COLO668 (cell line): ENCODE data around the gene KDR.

Experiments
- DNase-seq: peaks from one replicate; lab custom pipeline; 2025; ENCODE audit not compliant: unreplicated experiment; lab: John Stamatoyannopoulos, UW

KDR gene

DNA sequence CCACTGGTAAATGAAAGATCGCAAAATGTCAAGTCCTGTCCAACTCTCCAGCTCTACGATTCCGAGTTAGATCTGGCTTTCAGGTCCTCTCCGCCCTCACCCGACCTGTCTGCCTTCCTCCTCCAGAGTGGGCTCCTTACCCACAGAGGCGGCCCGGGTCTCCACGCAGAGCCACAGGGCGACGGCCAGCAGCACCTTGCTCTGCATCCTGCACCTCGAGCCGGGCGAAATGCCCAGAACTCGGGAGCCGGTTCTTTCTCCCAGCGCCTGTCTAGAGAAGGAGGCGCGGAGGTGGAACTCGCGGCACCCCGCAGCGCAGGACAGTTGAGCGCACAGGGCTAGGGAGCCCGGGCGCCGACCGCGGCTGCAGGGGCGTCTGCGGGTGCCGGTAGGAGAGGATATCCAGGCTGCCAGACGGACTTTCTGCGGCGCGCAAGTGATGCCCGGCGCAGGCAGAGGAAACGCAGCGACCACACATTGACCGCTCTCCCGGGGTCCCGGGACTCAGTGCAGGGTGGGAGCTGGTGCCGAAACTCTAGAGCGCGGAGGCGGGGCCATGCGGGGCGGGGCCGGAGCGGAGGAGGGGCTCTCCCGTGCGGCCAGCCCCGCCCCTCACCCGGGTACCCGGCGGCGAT lies at the start of gene KDR:
KDR (minus strand) TSS at position 509 of the 635 bp plus-strand sequence; CDS start at position 207, 302 bp downstream.
- DNase-seq: peak; percentile 52

DNA sequence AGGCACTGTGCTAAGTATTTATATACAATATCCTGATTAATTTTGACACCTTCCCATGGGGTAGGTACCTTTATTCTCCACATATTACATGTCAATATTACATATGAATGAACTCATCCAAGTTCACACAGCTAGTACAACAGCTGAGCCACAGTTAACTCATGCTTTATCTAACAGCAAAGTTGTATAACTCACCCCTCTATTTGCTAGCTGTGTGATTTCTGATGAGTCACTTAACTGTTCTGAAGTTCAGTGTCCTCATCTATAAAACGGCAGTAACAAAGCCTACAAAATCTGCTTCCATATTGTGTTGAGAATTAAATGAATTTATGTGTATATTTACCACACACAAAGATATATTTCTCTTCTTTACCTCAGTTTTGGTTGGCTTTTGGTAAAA lies 48.2 kb upstream of the KDR start:
- DNase-seq: no peak

DNA sequence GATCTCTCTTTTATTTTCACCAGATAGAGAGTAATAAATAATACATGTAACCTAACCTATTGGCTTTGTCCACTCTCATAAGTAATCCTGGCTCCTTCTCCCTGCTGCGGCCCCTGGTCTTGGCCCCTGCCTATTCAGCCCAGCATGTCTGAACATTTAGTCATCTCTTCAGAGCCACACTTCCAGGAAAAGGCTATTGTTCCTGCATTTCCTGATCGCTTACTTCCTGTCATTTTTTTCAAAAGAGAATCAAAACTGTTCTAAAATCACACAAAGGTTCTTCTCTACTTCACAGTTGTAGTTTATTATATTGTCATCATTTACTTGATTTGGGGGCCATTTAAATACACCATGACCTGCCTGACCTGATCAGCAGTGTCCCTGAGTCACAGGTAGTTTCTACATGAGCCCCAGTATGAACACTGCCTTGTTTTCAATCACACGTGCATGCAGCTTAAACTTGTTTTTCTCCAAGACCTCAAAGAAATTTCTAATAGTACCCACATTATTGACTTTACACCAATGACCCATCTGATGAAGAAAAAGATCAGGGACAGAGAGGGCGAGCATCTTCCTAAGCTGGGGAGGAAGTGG lies 47.4 kb upstream of the KDR start:
- DNase-seq: no peak

DNA sequence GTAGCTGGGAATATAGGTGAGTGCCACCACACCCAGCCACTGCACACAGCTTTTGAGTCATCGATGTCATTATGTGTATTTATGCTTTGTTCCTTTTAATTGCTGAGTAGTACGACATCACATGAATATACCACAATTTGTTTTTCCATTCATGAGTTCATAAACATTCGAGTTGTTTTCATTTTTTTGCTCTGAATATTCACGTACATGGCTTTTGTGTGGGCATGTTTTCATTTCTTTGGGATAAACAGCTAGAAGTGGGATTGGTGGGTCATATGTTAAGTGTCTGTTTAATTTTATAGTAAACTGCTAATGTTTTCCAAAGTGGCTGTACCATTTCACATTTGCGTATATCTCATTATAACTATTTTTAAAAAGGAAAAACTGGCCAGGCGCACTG lies 45.1 kb upstream of the KDR start:
- no peak for DNase-seq

DNA sequence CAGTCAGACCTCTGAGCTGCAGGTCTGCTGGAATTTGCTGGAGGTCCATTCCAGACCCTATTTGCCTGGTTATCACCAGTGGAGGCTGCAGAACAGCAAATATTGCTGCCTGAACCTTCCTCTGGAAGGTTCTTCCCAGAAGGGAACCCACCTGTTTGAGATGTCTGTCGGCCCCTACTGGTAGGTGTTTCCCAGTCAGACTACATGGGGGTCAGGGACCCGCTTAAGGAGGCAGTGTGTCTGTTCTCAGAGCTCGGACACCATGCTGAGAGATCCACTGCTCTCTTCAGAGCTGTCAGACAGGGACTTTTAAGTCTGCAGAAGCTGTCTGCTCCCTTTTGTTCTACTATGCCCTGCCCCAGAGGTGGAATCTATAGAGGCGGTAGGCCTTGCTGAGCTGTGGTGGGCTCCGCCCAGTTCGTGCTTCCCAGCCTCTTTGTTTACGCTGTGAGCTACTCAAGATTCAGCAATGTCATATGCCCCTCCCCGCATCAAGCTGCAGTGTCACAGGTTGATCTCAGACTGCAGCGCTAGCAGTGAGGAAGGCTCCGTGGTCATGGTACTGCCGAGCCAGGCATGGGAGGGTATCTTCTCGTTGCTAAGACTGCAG lies 44.1 kb upstream of the KDR start:
- no peak for DNase-seq

DNA sequence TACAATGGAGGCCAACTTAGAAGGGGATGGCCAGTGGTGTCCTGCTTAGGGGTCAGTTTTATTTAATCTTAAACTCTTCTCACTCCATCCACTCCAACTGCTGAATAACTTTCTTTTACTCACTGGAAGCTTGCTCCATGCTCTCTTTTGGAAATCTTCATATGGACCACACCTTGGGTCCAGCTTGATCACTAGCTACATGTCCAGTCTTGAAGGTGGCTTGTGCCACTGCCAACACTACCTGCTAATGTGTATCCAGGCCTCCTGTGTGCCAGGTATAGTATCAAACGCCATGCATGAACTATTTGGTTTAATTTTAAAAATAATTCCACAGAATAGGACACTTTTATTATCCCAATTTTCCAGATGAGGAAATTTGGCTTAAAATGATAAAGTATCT lies 37.0 kb upstream of the KDR start:
- DNase-seq: no peak

DNA sequence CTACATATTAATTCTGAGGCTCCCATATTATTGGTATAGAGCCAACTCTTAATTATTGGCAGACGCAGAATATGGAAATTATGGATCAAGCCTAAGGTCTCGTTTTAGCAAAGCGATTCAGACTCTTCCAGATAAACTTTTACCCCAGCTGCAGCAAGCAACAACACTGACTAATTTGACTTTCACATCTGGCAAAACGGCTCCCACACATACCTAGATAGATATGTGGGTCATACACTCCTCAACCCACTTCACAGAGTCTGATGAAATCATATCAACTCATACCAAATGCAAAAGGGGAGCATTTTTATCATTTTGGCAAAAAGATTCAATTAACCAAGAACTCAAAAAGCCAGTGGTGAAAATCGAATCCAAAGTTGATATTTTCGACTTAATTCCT lies 36.3 kb upstream of the KDR start:
- DNase-seq: no peak

DNA sequence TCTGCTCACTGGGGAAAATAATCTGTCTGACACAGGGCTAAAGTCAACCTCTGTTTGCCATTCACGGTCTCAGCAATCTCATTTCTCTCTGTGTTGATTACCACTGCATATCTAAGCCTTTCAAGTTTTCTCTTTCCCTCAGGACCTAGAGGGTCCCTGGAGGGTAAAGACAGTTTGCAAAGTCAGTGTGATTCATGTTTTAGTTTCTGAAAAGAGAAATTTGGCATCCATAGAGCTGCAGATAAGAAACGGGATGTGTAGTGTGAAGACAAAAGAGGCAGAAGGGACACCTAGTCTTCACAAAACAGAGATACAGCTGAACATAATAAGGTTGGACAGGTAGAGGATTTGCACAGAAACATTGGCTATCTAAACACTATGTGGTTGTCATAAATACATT lies 34.5 kb upstream of the KDR start:
- DNase-seq: no peak

DNA sequence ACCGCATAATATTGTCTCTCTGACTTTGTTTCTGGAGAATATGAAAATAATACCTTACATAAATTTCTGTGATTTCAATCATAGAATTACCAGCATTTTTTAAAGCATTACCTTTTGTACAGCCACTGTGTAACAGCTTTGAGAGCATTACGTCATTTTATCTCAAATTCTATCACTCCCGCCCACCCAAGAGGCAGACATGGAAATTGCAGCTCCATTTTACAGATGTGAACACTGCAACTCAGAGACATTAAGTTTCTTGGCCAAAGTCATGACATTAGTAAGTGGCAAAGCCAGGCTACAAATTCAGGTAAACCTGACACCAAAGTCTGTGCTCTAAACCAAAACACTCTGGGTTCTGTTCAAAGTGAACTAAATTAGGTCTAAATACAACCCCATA lies 33.6 kb upstream of the KDR start:
- no peak for DNase-seq

DNA sequence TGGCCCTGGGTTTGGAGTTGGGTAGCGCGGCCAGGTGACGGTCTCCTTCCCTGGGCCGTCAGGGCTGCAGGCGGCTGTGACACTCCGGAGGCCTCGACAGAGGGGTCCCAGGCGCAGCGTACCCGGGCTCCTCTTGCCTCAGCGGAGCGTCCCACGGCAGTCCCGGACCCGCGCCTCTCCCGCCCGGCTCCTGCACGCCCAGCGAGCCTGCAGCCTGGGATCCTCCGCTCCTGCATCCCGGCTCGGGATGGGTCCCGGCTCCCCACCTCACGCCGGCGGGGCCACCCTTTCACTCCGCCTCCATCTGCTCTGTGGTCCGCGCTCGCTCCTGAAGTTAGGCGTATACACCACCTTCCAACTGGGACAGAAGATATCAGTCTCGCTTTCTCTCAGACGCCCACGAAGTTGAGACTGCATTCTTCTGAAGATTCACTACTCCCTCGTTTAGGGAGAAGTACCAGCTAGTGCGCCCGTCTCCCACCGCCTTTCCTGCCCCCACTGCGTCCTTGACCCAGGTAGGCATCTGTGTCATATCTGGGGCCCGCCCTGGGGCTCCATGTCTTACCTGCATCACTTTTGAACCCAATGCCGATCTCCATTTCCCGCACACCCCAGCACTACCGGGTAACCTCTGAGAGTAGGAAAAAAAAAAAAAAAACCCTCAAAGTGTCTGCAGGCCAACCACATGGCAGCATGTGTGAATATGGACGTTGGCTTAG lies 32.3 kb upstream of the KDR start:
- no peak for DNase-seq

DNA sequence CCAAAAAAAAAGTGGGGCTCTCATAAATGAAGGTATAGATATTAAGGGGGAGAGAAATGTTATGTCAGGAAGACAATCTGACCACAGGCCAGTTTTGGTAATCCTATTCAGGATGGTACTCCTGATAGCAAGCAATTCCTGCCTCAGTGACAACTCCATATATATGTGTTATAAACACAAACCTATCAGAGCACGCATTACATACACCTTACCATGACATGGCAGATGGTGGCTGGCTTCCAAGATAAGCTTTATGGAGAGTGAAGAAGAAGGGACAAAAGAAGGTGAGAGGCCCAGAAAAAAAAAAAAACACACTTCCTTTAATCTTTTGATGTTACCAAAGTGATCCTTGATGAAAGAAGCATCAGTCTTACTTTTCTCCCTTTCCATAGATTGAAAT lies 29.5 kb upstream of the KDR start:
- DNase-seq: no peak

DNA sequence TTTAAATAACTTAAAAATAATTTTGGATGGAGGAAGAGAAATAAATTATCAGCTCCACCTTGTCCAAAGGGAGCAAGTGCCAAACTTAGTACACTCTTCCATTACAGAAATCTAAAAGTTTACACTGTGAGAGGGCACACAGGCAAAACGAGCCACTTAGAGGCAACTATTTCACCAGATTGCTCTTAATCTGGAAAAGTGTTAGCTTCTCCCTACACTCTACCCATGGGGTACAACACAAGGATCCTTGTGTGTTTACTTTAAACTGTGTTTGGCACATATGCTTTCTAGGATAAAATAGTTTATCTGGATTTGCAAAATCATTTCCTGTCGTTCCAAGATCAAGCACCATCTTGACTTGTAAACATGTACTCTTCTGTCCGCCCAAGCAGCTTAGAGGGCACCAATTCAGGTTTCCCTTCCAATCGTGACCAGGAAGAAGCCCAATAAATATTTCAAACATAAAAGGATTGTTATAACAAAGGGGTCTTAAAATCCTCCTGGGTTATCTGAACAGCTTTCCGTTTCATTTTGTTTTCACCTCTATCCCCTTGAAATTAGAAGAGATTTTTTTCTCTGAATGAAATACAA lies 29.0 kb upstream of the KDR start:
- no peak for DNase-seq

DNA sequence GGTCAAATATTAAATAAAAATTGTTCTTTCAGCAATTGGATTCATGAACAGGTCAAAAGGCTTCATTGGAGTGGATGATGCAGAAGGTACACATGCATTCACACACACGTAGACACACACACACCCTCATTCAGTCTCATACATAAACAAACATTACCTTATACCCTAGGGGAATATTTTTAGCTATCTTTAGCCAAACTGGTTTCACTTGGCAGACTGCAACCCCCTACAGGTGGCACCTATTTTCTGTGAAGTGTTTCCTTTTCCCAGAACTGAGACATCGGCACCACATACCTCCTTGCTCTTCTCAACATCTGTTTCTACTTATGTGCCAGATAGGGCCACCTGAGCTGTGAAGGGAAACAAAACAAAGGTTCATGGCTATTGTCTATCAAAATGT lies 18.5 kb upstream of the KDR start:
- DNase-seq: no peak

DNA sequence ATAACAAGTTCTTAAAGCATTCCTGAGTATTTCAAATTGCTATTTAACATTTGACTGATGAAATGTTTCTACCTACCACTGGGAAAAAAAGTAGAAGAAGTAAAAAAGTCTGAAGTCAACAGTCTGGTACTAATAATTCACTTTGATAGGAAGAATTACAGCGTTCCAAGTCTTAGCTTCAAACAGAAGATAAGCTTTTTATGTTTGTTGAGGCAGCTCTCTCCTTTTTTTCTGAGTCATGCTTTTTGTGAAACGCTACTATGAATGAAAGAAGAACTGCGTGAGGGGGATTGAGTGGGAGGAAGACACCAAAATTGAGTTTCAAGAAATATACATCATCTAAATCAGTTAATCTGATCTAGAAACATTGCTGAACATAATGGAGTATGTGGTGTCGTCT lies 13.0 kb upstream of the KDR start:
- no peak for DNase-seq

DNA sequence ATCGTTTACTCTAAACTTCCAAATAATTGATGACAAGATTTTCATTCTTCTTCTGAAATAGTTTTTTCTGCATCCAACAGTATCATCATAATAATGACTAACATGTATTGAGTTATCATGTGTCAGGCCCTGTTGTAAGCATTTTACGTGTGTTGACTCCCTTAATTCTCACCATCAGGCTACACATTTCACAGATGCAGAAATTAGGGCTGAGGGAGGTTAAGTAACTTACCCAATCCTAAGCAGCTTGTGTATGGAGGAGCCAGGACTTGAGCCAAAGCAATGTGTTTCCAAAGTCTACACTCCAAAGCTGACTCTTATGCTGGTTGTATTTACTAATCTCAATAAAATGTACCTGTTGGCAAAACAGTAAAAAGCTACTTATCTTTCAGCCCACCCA lies 11.2 kb upstream of the KDR start:
- DNase-seq: no peak

DNA sequence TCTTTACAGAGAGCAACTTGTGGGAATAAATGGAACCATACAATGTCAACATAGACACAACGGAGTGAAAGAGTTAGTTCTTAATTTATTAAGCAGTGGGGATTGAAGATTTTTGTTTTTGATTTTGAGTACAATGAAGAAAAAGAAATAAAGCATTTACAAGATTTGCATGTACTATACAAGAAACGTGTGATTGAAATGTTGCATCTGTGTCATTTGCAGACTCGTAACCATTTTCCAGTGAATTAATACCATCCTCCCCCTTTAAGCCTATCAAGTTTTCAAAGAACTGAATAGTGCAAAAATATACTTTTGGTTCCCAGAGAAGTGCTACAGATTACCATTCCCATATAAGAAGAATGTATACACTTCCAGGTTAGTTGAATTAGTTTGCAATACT lies 8.6 kb upstream of the KDR start:
- DNase-seq: no peak

DNA sequence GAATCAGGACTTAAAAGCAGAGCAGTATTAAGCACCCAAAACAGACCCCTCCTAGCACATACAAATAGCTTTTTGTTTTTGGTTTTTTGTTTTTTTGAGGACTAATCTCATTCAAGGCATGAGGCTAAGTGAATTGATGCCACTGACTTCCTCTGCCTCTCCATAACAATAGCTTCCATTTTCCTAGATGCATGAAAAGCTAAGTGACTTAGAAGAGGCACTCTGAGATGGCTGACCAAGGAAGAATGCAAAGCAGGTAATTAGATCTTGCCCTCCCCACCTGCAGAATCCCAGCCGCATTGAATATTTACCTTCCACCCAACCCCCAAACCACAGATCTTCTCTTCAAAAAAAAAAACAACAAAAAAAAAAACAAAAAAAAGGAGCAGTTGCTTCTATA lies 7.4 kb upstream of the KDR start:
- no peak for DNase-seq

DNA sequence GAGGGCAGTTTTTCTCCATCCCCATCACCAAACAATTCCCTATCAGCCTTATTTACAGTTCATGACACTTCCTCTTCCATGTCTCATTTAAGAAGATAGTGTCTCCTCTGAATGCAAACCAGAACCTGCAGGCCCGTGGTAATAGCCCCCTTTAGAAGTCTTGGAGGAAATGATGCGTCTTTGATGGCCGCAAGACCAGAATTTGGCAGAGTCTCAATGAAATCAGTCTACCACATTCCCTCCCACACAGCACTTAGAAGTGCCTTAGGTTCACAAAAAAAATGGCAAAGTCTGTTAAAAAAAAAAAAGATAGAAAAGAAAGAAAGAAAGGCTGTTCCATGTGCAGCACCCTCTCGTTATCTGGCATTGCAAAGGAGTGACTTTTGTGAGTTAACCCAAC lies 2.1 kb upstream of the KDR start:
- no peak for DNase-seq

DNA sequence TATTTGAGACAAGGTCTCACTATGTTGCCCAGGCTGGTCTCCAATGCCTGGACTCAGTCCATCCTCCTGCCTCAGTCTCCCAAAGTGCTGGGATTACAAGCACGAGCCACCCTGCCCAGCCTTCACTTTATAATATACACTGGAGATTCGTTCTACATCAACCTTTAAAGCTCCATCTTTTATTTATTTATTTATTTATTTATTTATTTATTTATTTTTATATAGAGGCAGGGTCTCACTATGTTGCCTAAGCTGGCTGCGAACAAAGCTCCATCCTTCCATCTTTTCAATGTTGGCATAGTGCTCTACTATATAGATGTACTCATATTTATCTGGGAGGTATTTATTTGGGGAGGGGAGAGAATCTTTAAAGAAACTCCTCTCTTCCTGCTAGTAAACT lies 1.7 kb upstream of the KDR start:
- DNase-seq: no peak

DNA sequence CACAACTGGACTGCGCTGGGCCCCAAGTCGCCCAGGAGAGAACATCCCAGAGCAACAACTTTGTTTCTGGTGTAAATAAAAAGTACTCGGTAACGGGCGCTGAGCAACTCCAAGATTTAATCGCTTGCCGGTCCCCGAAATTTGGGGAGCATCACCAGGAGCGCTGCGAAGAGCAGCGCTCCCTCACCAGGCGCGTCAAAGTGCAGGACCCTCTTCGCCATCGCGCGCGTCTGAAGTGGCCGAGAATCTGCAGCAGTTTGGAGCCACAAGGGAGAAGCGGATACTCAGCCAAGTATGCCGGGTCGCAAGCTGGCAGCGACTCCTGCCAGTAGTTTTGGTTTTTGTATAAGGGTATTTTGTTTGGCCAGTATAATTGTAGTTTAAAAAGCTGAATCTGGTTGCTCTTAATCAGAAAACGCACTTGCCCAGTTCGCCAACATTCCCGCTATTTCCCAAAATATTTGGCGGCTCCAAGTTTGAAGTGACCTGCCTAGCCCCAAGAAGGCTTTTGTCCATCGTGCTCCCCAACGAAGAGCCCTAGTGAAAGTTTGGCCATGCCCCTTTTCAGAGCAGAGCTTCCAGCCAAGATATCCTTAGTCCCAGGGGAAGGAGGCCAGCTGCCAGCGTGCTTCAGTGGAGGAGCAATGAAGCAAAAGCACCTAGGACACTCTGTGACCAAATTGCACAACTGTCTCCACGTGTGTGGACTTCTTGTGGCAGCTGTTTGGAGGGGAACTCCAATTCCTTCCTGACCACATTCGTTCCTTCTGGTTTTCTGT lies 557 bp upstream of the KDR start:
- DNase-seq: no peak
